Measurements from ENCODE around the gene CAMKV. TPM values are rescaled to one million over a fixed set of nuclear protein-coding genes. Genes with fewer than 3 reads are reported as not detected.
"Not testable (repeated sequence)": the region's sequence is repeated elsewhere in the genome, so short reads cannot be mapped to it uniquely, and the experiment has no call there.

Gene CAMKV
- total RNA-seq, 1 donor from 2014 or later, result 12.1 TPM

DNA sequence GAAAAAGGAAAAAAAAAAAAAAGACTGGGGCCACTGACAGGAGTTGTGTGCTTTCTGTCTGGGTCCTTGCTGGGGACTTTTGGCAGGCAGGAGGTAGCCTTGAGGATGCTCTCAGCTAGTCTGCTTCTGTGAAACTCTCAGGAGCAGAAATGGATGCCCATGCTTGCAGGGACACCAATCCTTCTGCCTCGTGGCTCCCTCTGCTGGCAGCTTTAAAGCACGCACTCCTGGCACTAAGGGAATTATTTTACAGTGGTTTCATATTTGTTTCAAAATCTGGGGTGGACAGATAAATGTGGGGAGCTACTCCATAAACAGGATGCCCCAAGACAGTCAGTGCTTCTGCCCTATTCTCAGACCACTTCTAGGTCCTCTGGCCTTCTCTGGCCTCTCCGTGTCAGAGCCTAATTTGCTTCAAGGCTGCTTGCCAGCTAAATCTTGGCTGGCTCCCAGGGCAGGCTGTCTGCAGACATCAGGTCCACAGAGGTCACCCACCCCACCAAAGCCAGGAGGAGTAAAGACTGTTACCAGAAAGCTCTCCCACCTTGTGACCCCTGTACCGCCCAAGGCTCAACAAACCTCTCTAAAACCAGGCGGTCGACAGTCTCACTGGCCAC, 30.4 kb downstream of the CAMKV start:
- H3K4me1 Mint-ChIP-seq, result peaks cover 2% of the 10 kb centered on the region
- Histone ChIP-seq H2AFZ (replicated peaks) (no peak overlapping the region), H3F3A (ENCODE audit: low read depth) (no peaks in the 10 kb centered on the region), H3K9me3 (ENCODE audit: low read depth) (no peaks in the 10 kb centered on the region), H3K27me3 (no peaks in the 10 kb centered on the region), H4K20me1 (ENCODE audit: low read depth) (no peaks in the 10 kb centered on the region), H3K36me3 (no peaks in the 10 kb centered on the region), H3K4me2 (no peak overlapping the region), H3K9ac (no peak overlapping the region), H3K27ac (no peak overlapping the region), H3K4me1 (no peaks in the 10 kb centered on the region), H3K4me3 (no peak overlapping the region), H3K79me2 (ENCODE audit: low read depth) (no peaks in the 10 kb centered on the region)
- TF ChIP-seq, protein P1, sequence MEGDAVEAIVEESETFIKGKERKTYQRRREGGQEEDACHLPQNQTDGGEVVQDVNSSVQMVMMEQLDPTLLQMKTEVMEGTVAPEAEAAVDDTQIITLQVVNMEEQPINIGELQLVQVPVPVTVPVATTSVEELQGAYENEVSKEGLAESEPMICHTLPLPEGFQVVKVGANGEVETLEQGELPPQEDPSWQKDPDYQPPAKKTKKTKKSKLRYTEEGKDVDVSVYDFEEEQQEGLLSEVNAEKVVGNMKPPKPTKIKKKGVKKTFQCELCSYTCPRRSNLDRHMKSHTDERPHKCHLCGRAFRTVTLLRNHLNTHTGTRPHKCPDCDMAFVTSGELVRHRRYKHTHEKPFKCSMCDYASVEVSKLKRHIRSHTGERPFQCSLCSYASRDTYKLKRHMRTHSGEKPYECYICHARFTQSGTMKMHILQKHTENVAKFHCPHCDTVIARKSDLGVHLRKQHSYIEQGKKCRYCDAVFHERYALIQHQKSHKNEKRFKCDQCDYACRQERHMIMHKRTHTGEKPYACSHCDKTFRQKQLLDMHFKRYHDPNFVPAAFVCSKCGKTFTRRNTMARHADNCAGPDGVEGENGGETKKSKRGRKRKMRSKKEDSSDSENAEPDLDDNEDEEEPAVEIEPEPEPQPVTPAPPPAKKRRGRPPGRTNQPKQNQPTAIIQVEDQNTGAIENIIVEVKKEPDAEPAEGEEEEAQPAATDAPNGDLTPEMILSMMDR (IDR thresholded peaks at IDR 0.05), result peak; percentile 94
- TF ChIP-seq EZH2 (IDR thresholded peaks at IDR 0.05) (no peak), EZH2phosphoT487 (IDR thresholded peaks at IDR 0.05) (no peak)
- H3K9me3 Mint-ChIP-seq, result no peaks in the 10 kb centered on the region
- H3K27me3 Mint-ChIP-seq (ENCODE audit: insufficient read depth, low read depth), result peaks cover 6% of the 10 kb centered on the region
- H3K4me3 Mint-ChIP-seq, result no peak overlapping the region
- peaks cover 11% of the 10 kb centered on the region for H3K36me3 Mint-ChIP-seq
- H3K27ac Mint-ChIP-seq, result peak overlapping the region; percentile 83
- peak; percentile 81 for DNase-seq (ENCODE audit: low spot score)

DNA sequence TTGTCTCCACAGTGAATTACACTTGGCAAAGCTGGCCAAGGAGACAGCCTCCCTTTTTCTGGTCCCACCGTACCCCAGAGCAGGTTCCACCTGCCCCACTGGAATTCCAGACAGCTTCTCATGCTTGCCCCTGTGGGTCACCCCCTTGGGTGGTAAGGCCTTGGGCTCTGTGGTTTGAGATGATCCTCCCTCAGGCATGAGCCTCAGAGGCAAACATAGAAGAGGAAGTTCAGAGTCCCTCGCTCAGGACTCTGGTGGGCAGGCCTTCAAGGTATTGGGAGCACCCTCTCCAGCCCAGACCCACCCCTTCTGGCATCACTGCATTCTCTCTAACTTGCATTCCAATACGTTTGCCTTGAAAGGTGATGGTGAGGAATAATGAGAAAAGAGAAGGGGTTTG, 38.4 kb downstream of the CAMKV start:
- H3K36me3 Mint-ChIP-seq, result peaks cover 8% of the 10 kb centered on the region
- Histone ChIP-seq H3F3A (ENCODE audit: low read depth) (peaks cover 6% of the 10 kb centered on the region), H3K27me3 (no peaks in the 10 kb centered on the region), H3K79me2 (ENCODE audit: low read depth) (no peaks in the 10 kb centered on the region), H3K27ac (no peak overlapping the region), H3K9me3 (ENCODE audit: low read depth) (no peaks in the 10 kb centered on the region), H3K4me3 (no peak overlapping the region), H4K20me1 (ENCODE audit: low read depth) (no peaks in the 10 kb centered on the region), H2AFZ (replicated peaks) (no peak overlapping the region), H3K36me3 (peaks cover 2% of the 10 kb centered on the region), H3K4me2 (no peak overlapping the region), H3K4me1 (no peaks in the 10 kb centered on the region), H3K9ac (no peak overlapping the region)
- no peaks in the 10 kb centered on the region for H3K27me3 Mint-ChIP-seq (ENCODE audit: insufficient read depth, low read depth)
- no peaks in the 10 kb centered on the region for H3K4me1 Mint-ChIP-seq
- no peaks in the 10 kb centered on the region for H3K9me3 Mint-ChIP-seq
- DNase-seq (ENCODE audit: low spot score), result no peak
- TF ChIP-seq, protein P1 (IDR thresholded peaks at IDR 0.05), result no peak
- TF ChIP-seq EZH2 (IDR thresholded peaks at IDR 0.05) (no peak), EZH2phosphoT487 (IDR thresholded peaks at IDR 0.05) (no peak)
- H3K27ac Mint-ChIP-seq, result no peak overlapping the region
- H3K4me3 Mint-ChIP-seq, result no peak overlapping the region

DNA sequence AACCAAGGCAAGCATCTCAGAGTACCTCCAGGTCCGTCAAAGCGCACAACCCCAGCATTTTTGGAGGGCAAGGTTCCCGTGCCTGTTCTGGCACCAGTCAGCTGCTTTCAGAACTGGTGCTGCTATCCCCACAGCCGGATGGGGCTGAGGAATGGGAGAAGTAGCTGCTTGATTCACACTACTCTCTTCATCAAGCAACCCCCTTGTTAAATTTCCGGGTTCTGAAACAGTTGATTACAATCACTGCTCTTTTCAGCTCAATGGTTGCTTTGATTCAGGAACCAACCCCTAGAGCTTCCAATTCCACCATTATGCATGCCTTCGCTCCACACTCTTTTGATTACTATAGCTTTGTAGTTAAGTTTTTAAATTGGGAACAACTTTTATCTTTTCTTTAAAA, 43.7 kb downstream of the CAMKV start:
- peaks cover 9% of the 10 kb centered on the region for H3F3A ChIP-seq (ENCODE audit: low read depth)
- H3K36me3 ChIP-seq, result peaks cover 5% of the 10 kb centered on the region
- H3K27me3 ChIP-seq, result no peaks in the 10 kb centered on the region
- H3K36me3 Mint-ChIP-seq, result peaks cover 4% of the 10 kb centered on the region
- H3K27ac ChIP-seq, result peak overlapping the region; percentile 29
- H3K4me3 Mint-ChIP-seq, result no peak overlapping the region
- H3K4me2 ChIP-seq, result no peak overlapping the region
- H3K9me3 ChIP-seq (ENCODE audit: low read depth), result no peaks in the 10 kb centered on the region
- H2AFZ ChIP-seq (replicated peaks), result no peak overlapping the region
- H3K27ac Mint-ChIP-seq, result no peak overlapping the region
- no peak overlapping the region for H3K4me3 ChIP-seq
- H3K27me3 Mint-ChIP-seq (ENCODE audit: insufficient read depth, low read depth), result no peaks in the 10 kb centered on the region
- no peaks in the 10 kb centered on the region for H3K4me1 Mint-ChIP-seq
- DNase-seq (ENCODE audit: low spot score), result no peak
- H3K79me2 ChIP-seq (ENCODE audit: low read depth), result no peaks in the 10 kb centered on the region
- H4K20me1 ChIP-seq (ENCODE audit: low read depth), result no peaks in the 10 kb centered on the region
- H3K9me3 Mint-ChIP-seq, result no peaks in the 10 kb centered on the region
- no peak overlapping the region for H3K9ac ChIP-seq
- TF ChIP-seq EZH2 (IDR thresholded peaks at IDR 0.05) (no peak), EZH2phosphoT487 (IDR thresholded peaks at IDR 0.05) (no peak)
- TF ChIP-seq, protein P1 (IDR thresholded peaks at IDR 0.05), result no peak
- H3K4me1 ChIP-seq, result no peaks in the 10 kb centered on the region

DNA sequence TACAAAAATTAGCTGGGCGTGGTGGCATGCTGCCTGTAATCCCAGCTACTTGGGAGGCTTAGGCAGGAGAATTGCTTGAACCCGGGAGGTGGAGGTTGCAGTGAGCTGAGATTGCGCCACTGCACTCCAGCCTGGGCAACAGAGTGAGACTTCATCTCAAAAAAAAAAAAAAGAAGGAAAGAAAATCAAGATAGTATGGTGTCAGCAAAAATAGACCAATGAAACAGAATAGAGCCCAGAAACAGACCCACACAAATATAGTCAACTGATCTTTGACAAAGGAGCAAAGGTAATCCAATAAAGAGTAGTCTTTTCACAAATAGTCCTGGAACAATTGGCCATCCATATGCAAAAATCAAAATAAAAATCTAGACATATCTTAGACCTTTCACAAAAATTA, 46.6 kb downstream of the CAMKV start:
- not testable (repeated sequence) for H3K4me1 ChIP-seq; H3K27me3 Mint-ChIP-seq (ENCODE audit: insufficient read depth, low read depth); H3K4me1 Mint-ChIP-seq

More for the DNA sequence above, 46.6 kb downstream of the CAMKV start:
- H3K9me3 ChIP-seq (ENCODE audit: low read depth); H3K9me3 Mint-ChIP-seq; H3K36me3 Mint-ChIP-seq; DNase-seq (ENCODE audit: low spot score); H4K20me1 ChIP-seq (ENCODE audit: low read depth); H3K79me2 ChIP-seq (ENCODE audit: low read depth); H3K4me3 Mint-ChIP-seq; H3K4me3 ChIP-seq; H3K27ac ChIP-seq; H3K27ac Mint-ChIP-seq; H3K4me2 ChIP-seq; H2AFZ ChIP-seq (replicated peaks); H3K36me3 ChIP-seq; H3K27me3 ChIP-seq; H3K9ac ChIP-seq; H3F3A ChIP-seq (ENCODE audit: low read depth): not testable (repeated sequence)
